Measurements from ENCODE around the gene CAPZB.

The CAPZB gene

GRCh38 chr1:19424651-19425570 lies 60.4 kb downstream of the CAPZB start:
- TF ChIP-seq GATA3 (IDR thresholded peaks at IDR 0.05; ENCODE audit: low read depth, low read length) = no peak
- no peak for TF ChIP-seq GATA2 (IDR thresholded peaks at IDR 0.05; ENCODE audit: low read depth, low read length)

- TF ChIP-seq GATA2 (IDR thresholded peaks at IDR 0.05; ENCODE audit: low read depth, low read length) = no peak
- TF ChIP-seq GATA3 (IDR thresholded peaks at IDR 0.05; ENCODE audit: low read depth, low read length) = no peak
Measured at GRCh38 chr1:19423130-19423529, 62.2 kb downstream of the CAPZB start.

- peak; percentile 17; the same call in 1 of the 2 replicates for TF ChIP-seq GATA2 (IDR thresholded peaks at IDR 0.05; ENCODE audit: low read depth, low read length)
- TF ChIP-seq GATA3 (IDR thresholded peaks at IDR 0.05; ENCODE audit: low read depth, low read length) = no peak
Measured at GRCh38 chr1:19421365-19421764, 64.0 kb downstream of the CAPZB start.

GRCh38 chr1:19420606-19421005 lies 64.7 kb downstream of the CAPZB start:
- TF ChIP-seq GATA2 (IDR thresholded peaks at IDR 0.05; ENCODE audit: low read depth, low read length) = no peak
- no peak for TF ChIP-seq GATA3 (IDR thresholded peaks at IDR 0.05; ENCODE audit: low read depth, low read length)

- TF ChIP-seq GATA2 (IDR thresholded peaks at IDR 0.05; ENCODE audit: low read depth, low read length) (no peak), GATA3 (IDR thresholded peaks at IDR 0.05; ENCODE audit: low read depth, low read length) (no peak)
Measured at GRCh38 chr1:19419691-19420090, 65.6 kb downstream of the CAPZB start.

- TF ChIP-seq GATA3 (IDR thresholded peaks at IDR 0.05; ENCODE audit: low read depth, low read length) (no peak), GATA2 (IDR thresholded peaks at IDR 0.05; ENCODE audit: low read depth, low read length) (no peak)
Measured at GRCh38 chr1:19418503-19418971, 66.8 kb downstream of the CAPZB start.

- TF ChIP-seq GATA2 (IDR thresholded peaks at IDR 0.05; ENCODE audit: low read depth, low read length) = no peak
- no peak for TF ChIP-seq GATA3 (IDR thresholded peaks at IDR 0.05; ENCODE audit: low read depth, low read length)
Measured at GRCh38 chr1:19416921-19417470, 68.3 kb downstream of the CAPZB start.

- TF ChIP-seq GATA3 (IDR thresholded peaks at IDR 0.05; ENCODE audit: low read depth, low read length) (no peak), GATA2 (IDR thresholded peaks at IDR 0.05; ENCODE audit: low read depth, low read length) (no peak)
Measured at GRCh38 chr1:19416145-19416544, 69.2 kb downstream of the CAPZB start.

- no peak for TF ChIP-seq GATA3 (IDR thresholded peaks at IDR 0.05; ENCODE audit: low read depth, low read length)
- TF ChIP-seq GATA2 (IDR thresholded peaks at IDR 0.05; ENCODE audit: low read depth, low read length) = no peak
Measured at GRCh38 chr1:19414515-19415121, 70.7 kb downstream of the CAPZB start.

- no peak for TF ChIP-seq GATA2 (IDR thresholded peaks at IDR 0.05; ENCODE audit: low read depth, low read length)
- TF ChIP-seq GATA3 (IDR thresholded peaks at IDR 0.05; ENCODE audit: low read depth, low read length) = no peak
Measured at GRCh38 chr1:19413999-19414398, 71.3 kb downstream of the CAPZB start.

GRCh38 chr1:19412654-19413053 lies 72.7 kb downstream of the CAPZB start:
- no peak for TF ChIP-seq GATA2 (IDR thresholded peaks at IDR 0.05; ENCODE audit: low read depth, low read length)

- TF ChIP-seq GATA3 (IDR thresholded peaks at IDR 0.05; ENCODE audit: low read depth, low read length) (no peak), GATA2 (IDR thresholded peaks at IDR 0.05; ENCODE audit: low read depth, low read length) (no peak)
Measured at GRCh38 chr1:19411612-19412011, 73.7 kb downstream of the CAPZB start.

GRCh38 chr1:19410393-19410792 lies 74.9 kb downstream of the CAPZB start:
- TF ChIP-seq GATA3 (IDR thresholded peaks at IDR 0.05; ENCODE audit: low read depth, low read length) (no peak), GATA2 (IDR thresholded peaks at IDR 0.05; ENCODE audit: low read depth, low read length) (no peak)

GRCh38 chr1:19409477-19410341 lies 75.6 kb downstream of the CAPZB start:
- no peak for TF ChIP-seq GATA3 (IDR thresholded peaks at IDR 0.05; ENCODE audit: low read depth, low read length)
- no peak for TF ChIP-seq GATA2 (IDR thresholded peaks at IDR 0.05; ENCODE audit: low read depth, low read length)
